ENCODE measurements around the gene DHX15.

Gene DHX15

DNA sequence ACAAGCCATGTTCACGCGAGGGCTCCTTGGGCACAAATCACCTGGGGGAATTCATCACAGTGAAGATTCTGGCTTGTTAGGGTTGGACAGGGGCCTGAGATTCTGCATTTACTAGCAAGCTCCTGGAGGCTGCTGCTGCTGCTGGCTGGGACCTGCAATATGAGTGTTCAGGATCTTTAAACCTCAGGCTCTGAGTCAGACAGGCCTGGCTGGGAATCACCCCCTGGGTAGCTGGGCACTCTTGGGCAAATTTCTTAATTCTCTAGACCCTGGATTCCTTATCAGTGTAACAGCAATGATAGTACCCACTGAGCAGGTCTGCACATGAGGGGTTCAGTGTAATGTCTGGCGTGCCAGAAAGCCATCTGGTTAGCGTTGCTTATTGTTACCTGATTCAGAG is 101.5 kb downstream of the DHX15 start:
- no peak for DNase-seq (ENCODE audit: low spot score)

DNA sequence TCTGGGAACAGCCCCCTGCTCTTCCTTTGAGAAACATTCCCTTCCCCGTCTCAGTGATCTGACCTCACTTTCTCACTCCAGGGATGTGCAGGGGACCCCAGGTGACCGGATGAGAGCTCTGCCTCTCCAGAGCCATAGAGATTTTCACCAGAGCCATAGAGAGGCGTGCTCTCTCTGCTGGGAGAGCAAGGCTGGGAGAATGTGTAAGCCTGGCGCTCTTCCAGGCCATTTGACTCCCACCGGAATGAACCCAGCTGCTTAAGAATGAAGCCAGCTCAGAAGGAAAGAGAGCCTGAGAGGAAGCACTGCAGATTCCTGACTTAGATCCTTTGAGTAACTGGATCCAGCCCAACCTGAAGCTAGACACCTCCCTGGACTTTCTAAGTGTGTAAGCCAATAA is 106.4 kb downstream of the DHX15 start:
- DNase-seq (ENCODE audit: low spot score), result peak; percentile 63

All from D341Med (cell line).